GM12874 (cell line): ENCODE results near the gene MTX1.

Source experiments
- TF ChIP-seq, protein P1 (sequence below): IDR thresholded peaks from 2 replicates; pipeline ENCODE4 v1.5.1; 2011; ENCODE audit warnings: low read depth, mild to moderate bottlenecking, control low read depth, low read length, moderate library complexity; ENCODE audit not compliant: insufficient read depth

Gene MTX1

DNA sequence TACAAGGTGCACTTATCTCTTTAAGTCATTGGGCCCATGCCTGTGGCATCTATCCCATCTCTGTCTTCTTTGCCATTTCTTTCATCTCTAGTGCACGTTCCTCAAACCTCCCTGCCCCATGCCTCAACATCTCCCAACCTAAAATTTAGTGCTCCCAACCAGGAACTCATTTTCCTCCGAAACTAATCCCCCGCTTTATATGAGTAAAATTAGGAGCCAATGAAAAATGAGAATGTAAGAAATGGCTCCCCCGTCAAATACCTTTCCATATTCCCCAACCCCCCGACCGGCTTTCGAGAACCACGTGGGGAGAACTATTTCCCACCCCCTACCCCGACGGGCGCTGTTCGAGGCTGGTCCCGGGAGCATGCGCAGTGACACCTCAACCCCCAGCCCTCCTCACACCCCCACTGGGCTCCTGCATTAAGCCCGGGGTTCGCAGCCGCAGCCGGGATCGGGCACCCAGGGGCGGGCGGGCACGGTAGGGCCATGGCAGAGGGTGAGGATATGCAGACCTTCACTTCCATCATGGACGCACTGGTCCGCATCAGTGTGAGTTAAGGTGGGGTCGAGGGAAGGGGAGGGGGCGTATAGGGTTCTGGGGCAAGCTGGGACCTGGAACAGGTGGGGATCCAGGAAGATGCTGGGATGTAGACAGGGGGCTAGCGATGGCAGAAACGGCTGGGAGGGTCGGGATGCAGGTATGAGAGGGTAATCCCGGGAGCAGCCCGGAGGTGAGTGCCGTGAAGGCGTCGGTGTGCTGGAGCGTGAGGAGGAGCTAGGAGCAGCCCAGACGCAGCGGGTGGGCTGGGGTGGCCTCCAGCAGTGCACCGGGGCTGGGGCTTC is 34.8 kb upstream of the MTX1 start, which contains the start of gene TRIM46:
TSS of gene TRIM46 (plus strand) at position 372 of the 846 bp plus-strand sequence. CDS start at position 490, 118 bp downstream.
- TF ChIP-seq, protein P1, sequence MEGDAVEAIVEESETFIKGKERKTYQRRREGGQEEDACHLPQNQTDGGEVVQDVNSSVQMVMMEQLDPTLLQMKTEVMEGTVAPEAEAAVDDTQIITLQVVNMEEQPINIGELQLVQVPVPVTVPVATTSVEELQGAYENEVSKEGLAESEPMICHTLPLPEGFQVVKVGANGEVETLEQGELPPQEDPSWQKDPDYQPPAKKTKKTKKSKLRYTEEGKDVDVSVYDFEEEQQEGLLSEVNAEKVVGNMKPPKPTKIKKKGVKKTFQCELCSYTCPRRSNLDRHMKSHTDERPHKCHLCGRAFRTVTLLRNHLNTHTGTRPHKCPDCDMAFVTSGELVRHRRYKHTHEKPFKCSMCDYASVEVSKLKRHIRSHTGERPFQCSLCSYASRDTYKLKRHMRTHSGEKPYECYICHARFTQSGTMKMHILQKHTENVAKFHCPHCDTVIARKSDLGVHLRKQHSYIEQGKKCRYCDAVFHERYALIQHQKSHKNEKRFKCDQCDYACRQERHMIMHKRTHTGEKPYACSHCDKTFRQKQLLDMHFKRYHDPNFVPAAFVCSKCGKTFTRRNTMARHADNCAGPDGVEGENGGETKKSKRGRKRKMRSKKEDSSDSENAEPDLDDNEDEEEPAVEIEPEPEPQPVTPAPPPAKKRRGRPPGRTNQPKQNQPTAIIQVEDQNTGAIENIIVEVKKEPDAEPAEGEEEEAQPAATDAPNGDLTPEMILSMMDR: no peak

DNA sequence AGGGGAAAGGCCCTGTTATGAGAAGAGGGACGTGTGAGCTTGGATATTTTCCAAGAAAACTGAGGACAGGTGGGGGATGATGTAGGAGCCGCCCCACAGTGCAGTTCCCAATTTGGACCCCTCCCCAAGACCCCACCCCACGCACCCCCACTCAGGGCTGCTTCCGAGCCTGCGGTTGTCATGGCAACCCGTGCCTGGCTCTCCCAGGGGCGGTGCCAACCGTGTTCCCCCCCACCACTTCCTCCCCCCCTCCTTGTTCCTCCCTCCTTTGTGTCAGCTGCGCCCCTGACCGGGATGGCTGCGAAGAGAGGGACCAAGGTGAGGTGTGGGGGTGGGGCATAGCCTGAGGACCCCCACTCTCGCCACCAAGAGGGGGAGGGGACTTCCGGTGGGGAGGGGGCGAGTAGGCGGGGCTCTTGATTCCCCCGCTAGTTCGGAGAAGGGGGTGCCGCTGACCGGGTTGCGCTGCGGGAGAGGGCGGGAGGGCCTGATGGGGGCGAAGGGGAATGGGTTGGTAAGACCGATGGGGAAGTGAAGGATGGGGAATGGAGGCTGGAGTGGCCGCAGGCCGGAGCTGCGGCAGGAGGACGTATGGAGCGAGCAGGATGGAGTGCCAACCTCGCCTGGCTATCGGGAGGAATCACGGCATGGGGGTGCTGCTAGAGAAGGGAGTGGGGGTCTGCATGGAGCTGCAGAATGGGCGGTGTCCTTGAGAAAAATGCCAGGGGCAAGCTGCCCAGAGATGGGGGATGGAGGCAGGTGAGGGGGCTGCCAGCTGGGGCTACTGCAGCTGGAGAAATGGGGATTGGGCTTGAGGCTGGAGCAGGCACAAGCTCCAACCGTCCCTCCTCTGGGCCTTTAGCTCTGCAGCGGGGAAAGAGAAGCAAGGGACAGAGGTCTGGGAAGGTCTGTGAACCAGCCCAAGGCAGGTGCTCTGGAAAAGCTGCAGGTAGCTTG is 33.9 kb upstream of the MTX1 start:
- TF ChIP-seq, protein P1: no peak

DNA sequence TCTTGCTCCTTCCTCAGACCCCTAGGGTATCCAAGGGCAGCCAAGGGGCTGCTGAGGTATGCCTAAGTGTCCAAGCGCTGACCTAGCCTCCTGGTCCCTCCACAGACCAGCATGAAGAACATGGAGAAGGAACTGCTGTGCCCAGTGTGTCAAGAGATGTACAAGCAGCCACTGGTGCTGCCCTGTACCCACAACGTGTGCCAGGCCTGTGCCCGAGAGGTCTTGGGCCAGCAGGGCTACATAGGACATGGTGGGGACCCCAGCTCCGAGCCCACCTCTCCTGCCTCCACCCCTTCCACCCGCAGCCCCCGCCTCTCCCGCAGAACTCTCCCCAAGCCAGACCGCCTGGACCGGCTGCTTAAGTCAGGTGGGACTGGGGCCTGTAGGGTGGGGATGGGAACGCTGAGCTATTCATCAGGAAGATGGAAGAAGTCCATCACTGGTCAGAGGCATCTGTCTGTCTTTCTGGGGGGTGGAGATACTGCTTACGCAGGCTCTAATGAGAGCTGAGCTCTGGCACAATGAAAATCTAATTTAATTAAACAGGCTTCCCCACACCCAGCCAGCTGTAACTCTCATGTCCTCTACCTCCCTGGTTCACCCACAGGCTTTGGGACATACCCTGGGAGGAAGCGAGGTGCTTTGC is 33.1 kb upstream of the MTX1 start:
- TF ChIP-seq, protein P1: no peak

DNA sequence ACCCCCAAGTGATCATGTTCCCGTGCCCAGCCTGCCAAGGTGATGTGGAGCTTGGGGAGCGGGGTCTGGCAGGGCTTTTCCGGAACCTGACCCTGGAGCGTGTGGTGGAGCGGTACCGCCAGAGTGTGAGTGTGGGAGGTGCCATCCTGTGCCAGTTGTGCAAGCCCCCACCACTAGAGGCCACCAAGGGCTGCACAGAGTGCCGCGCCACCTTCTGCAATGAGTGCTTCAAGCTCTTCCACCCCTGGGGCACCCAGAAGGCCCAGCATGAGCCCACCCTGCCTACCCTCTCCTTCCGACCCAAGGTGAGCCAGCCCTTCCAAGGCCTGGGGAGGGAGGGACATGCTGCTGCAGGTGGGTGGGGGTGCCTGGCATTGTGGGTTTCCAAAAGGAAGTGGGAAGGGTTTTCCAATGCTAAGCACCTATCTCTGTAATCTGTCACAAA is 32.5 kb upstream of the MTX1 start:
- TF ChIP-seq, protein P1: peak; percentile 37

DNA sequence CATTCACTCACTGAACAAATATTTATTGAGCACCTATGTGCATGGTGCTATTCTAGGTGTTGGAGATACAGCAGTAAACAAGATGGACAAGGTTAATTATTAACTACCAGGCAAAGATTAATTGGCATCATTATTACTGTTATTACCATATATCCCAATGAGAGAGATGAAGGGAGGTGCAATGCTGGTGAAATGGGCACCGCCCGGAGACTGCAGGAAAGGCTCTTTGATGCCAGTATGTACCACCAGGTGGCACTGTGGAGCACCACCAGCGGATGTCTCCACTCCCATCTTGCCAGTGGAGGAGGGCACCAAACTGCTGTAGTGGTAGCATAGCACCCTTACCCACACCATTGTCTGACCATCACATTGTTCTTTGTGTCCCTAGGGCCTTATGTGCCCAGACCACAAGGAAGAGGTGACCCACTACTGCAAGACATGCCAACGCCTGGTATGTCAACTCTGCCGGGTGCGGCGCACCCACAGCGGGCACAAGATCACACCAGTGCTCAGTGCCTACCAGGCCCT is 31.9 kb upstream of the MTX1 start:
- TF ChIP-seq, protein P1: peak; percentile 92

DNA sequence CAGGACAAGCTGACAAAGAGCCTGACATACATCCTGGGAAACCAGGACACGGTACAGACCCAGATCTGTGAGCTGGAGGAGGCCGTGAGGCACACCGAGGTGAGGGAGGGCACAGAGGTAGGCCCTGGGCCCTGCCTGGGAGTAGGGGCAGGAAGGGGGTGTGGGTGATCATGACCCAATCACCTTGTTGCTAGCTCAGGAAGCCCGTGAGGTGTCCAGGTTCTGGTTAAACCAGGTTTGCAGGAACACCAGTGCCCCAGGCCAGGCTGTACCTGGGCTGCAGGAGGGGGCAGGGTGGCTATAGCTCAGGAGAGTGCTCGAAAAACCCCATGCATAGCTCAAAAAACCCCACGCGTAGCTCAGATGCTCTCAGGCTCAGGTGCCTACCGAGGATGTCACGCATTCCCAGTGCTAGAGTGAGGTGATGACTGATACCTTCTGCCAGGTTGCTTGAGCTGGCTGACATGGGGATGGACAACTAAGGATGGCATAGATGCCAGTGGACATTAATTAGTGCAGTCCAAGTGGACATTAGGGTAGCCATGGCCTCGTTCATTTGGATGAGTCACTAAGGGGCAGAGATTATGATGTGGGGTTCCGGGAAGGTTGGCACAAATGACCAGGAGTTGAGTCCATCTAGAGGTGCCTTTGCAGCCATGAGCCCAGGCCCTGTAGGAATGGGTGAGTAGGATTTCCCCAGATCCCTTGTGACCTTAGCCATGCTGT is 31.1 kb upstream of the MTX1 start:
- TF ChIP-seq, protein P1: no peak
